GM18868 (cell line): ENCODE measurements around the gene RIOK2.

Experiments used
- ATAC-seq: cut with Tn5 transposase; IDR thresholded peaks from one replicate; pipeline ENCODE4 v1.9.1; 2021; ENCODE audit warnings: mild to moderate bottlenecking, moderate library complexity; ENCODE audit not compliant: unreplicated experiment

Gene RIOK2

DNA sequence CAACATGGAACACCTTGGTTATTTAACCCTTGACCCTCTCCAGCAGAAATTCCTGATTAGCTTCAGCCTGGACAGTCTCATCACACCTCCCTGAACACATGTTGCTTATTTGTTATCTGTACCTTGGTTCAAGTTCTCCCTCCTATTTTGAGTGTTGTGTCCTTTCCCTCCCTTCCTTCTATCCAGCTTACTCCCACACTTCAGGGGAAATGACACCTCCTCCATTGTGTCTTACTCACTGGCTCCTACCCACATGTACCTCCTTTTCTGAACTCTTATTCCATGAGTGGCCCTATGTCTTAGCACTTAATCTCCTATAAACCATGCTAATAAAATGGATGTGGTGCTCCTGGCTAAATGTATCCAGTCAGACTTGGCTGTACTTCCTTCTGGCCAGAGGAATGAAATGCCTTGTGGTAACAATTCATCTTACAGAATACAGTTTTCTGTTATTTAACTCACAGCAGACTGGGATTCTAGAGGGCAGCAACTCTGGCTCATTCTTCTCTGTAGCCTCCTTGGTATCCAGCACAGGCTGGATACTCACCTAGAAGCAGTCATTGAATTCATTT is 51.8 kb downstream of the RIOK2 start:
- no peak for ATAC-seq

DNA sequence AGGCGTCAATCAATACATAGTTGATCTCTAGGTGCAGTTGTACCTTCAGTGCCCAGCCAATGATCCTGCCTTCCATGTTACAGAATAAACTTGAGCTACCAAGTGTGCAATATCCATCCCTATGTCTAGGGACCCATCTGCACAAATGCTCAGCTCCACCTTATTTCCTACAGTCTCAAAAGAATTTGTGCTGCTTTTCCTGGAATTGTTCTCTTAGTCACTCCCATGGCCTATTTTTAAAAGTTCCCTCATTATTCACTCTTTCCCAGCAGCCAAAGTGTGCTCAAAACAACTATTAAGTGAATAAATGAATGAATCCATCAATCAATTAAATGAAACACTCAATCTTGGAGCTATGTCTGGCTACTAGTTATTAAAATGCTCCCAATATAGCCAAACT is 55.3 kb downstream of the RIOK2 start:
- ATAC-seq: no peak

DNA sequence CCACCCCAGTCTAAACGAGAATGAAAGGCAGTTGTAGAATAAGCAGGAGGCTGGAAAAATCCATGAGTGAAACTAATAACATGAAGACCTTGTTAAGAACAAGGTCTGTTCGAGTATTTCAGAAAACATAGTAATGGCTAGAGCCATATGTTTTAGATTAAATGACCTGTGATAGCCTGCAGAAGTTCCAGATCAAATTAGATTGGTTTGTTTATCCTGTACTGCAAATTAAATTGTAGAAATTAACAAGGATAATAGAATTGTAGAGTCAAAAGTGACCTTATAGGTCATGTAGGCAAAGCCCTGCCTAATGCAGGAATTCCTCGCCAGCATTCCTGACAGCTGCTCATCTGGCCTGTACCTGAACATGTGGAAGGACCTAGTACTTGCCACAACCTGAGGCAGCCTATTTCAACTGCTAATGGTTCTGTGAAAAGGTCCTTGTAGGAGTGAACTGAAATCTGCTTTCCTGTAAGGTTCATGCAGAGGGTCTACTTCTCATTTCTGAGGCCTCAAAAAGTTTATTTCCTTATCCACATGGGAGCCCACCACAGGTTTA is 57.8 kb downstream of the RIOK2 start:
- no peak for ATAC-seq

DNA sequence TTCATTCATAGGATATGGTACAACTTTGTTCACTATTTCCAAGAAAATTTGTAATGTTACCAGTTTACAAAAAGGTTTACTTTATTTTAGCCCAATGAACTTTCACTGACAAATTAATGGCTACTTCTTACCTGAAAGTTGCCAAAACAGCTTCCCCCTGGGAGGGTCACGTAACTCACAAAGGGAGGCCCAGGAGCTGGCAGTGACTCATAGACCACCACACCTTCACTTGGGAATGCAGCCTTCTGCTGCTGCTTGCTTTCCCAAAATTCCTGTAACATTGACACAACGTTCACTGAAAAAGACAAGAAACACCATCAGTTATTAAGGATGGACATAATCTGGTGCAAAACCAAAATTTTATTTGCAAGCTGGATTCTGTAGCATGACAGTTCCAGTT is 58.7 kb downstream of the RIOK2 start:
- ATAC-seq: no peak

DNA sequence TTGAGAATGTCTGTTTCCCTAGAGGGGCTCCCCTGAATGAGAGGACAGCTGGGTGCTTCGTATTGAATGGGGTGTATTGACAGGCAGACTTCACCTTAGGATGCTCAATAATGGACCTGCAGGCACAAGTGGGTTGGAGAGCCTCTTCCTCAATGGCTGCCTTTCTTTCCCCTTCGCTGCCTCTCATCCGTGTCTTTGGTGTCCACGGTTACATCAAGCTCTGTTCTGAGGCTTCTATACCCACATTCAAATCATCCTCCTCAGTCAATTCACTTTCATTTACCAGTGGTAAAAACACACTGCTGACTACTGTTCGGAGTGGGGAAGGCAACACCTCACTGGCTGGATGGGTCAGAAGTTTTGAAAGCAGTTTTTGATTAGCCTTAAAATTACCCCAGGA is 61.2 kb downstream of the RIOK2 start:
- ATAC-seq: no peak

DNA sequence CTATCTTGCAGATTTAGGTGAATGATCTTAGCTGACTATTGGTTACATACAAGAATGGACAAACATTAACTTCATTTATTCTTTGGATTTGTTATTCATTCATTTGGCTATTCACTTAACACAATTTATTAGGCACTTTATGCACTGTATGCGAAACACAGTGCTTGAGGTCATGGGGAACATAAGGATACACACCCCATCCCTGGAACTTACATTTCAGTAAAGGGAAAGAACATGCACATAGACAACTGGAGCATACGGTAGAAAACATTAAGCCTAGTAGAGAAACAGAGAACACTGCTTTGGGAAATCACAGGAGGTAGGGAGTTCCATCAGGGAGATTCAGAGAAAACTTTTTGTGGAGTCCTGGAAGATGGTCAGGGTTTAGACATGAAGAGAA is 62.9 kb downstream of the RIOK2 start:
- no peak for ATAC-seq

DNA sequence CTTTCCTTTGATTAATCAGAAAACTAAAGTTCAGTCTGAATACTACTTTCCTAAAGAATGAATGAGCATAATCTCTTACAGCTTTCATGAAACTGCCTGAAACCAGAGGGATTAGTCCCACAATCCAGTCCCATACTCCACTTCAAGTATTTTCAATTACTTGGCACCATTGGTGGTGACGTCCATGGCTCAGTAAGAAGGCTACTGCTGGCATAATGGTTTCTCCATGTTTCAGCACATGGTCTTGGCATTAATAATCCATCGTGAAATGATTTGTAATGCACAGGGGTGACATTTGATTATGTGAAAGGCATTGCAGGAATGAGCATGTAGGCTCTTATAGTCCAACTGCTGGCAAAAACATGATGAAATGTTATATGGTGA is 64.0 kb downstream of the RIOK2 start:
- no peak for ATAC-seq

DNA sequence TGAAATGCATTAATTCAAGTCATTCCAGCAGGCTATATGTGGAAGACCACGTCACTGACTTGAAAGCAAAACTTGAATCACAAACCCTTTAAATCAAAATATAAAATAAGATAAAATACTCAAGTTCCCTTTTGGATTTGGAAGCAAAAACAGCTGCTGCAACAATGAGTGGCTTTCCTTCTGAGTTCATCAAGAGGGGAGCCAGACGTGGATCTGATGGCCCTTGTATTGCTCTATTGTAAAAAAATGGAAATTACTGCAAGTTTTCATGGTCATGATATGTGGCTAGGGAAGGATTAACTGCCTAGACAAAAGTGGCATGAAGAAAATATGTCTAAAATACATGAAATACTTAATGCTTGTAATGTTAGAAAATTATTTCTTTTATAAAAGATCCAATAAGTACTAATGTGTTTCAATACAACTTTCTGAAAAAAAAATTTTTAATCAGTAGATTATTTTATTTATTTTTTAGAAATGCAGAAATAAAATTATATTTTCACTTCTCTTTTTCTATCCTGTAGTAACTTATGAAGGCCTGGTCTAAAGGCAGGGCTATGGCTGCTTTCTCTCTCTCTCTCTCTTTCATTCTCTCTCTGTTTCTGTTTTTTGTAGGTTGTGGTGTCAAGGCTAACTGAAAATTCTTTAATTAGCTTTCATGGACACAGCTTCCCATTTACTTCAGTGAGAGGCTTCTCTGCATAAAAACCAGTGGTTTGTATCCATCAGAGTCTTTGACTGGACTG is 64.6 kb downstream of the RIOK2 start:
- ATAC-seq: peak; percentile 68

DNA sequence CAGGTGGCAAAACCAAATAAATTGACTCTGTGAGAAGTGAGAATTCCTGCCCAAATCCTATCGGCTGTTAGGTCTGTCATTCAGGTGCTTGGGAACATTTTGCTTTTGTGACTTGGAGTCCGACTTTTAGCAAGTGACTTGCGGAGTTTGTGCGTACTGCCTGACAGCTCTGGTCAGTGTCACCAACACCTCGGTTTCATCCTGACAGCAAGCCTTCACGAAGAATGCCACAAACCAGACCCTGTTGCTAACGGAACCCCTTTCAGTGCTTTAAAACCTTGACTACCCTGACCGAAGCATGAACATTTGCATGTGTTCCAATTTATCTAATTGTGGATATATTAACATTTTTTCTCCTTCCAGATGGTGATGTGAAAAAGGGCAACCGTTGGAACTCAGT is 67.1 kb downstream of the RIOK2 start:
- no peak for ATAC-seq

DNA sequence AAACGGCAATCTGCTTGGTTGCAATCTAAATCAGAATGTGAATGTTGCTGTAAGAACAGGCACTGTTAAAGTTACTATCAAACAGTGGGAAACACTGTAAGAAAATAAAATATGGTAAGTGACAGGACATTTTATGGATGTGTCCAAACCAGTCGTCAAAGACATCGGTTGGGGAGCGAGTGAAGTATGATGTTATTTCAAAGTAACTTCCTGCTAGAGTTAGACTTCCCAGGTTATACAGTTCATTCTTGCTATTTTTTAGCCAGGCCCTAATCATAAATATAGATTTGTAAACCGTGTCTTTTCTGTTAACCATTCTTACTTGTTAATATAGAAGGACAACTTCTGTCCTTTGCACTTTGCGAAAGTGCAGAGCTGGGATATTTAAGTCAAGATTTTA is 70.8 kb downstream of the RIOK2 start:
- ATAC-seq: no peak

DNA sequence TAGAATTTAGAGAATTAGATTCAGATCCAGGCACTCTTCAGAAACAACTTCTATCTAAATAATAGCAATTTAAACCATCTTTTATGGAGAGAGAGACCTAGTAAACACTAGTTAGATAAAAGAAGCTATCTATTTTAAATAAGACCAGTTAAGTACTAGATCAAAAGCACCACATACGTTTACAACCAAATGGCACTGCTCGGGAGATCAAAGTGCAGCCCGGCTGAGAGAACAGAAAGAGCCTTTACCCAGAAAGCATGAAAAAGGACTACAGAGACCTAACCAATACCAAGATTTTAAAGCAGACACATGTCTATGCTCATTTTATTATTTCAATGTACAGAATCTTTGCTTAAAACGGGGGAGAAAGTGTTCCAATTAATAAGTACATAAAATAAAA is 71.4 kb downstream of the RIOK2 start:
- no peak for ATAC-seq

DNA sequence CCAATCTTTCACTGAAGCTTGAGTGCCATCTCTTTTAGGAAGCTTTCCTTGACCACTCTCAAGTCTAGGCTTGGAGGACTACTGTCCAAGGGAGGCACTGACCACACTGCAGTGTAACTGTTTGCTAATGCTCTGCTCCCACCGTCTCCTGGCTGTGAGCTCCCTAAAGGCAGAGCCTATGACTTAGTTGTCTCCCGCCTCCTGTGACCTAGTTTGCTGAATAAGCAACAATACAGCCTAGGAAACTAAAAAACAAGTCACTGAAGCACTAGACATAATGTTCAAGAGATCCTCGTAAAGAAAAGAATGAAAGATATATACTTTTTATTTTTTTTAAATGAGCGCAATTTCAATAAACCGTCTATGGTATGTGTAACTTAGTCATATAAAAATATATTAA is 72.0 kb downstream of the RIOK2 start:
- ATAC-seq: no peak
